ENCODE measurements around the gene ADGRF4.

The ADGRF4 gene

GRCh38 chr6:47672816-47673215 is 25.6 kb upstream of the ADGRF4 start:
- in situ Hi-C loops (cut with MboI; ENCODE audit: low sequenced_read_pairs), result no loop called here
- Histone ChIP-seq H3K27me3 (ENCODE audit: low read depth) (no peaks in the 10 kb centered on the region), H3K4me1 (peaks cover 15% of the 10 kb centered on the region)

DNA sequence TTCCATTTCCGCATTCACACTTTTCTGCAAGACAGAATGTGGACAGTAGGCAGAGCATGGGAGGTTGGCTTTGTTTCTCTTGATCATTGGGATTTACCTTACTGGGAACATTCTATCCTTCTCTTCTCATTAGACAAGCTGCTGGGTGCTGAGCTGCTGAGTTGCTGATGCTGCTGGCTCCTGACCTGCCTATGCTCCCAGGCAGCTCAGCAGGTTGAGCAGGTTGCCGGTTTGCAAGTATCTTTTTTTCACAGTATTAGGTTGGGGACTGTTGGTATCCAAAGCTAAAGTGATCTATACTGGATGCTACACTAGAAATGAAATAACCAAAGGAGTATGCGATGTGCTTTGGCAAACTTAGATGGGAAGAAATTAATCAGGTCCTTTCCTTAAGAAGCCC is 23.7 kb upstream of the ADGRF4 start:
- peaks cover 6% of the 10 kb centered on the region for H3K4me1 ChIP-seq
- in situ Hi-C loops (cut with MboI; ENCODE audit: low sequenced_read_pairs), result no loop called here
- no peaks in the 10 kb centered on the region for H3K36me3 ChIP-seq (replicated peaks)
- no peak for DNase-seq (ENCODE audit: low spot score in 2 of 2)
- H3K27me3 ChIP-seq (ENCODE audit: low read depth), result no peaks in the 10 kb centered on the region
- H3K9me3 ChIP-seq, result no peaks in the 10 kb centered on the region
- no peak overlapping the region for H3K4me3 ChIP-seq

More at GRCh38 chr6:47672816-47673215, 25.6 kb upstream of the ADGRF4 start:
- H3K9me3 ChIP-seq, result no peaks in the 10 kb centered on the region
- no peak overlapping the region for H3K4me3 ChIP-seq
- no peaks in the 10 kb centered on the region for H3K36me3 ChIP-seq (replicated peaks)
- DNase-seq (ENCODE audit: low spot score in 2 of 2), result no peak

- DNase-seq (ENCODE audit: low spot score in 2 of 2), result no peak
- H3K9me3 ChIP-seq, result no peaks in the 10 kb centered on the region
- in situ Hi-C loops (cut with MboI; ENCODE audit: low sequenced_read_pairs), result no loop called here
- no peaks in the 10 kb centered on the region for H3K4me1 ChIP-seq
- no peak overlapping the region for H3K4me3 ChIP-seq
- H3K36me3 ChIP-seq (replicated peaks), result no peaks in the 10 kb centered on the region
- no peaks in the 10 kb centered on the region for H3K27me3 ChIP-seq (ENCODE audit: low read depth)
These were observed 20.8 kb upstream of the ADGRF4 start for GRCh38 chr6:47677381-47678100.

DNA sequence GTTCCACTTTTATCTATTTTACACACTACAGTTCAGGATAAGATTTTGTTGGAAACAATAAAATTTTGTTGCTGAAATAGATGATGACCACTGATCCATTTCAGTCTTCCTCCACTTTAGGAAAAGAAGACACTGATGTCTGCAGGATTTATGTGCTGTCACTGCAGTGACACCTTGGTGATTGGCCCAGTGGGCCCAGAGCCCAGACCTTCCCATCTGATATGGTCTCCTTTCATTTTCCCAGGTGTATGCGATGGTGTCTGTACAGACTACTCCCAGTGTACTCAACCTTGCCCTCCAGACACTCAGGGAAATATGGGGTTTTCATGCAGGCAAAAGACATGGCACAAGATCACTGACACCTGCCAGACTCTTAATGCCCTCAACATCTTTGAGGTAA is 19.6 kb upstream of the ADGRF4 start:
- DNase-seq (ENCODE audit: low spot score in 2 of 2), result no peak
- in situ Hi-C loops (cut with MboI; ENCODE audit: low sequenced_read_pairs), result no loop called here
- H3K9me3 ChIP-seq, result no peaks in the 10 kb centered on the region
- H3K4me3 ChIP-seq, result no peak overlapping the region
- H3K27me3 ChIP-seq (ENCODE audit: low read depth), result no peaks in the 10 kb centered on the region
- H3K4me1 ChIP-seq, result no peaks in the 10 kb centered on the region
- no peaks in the 10 kb centered on the region for H3K36me3 ChIP-seq (replicated peaks)

GRCh38 chr6:47679322-47679906 is 19.0 kb upstream of the ADGRF4 start:
- H3K27me3 ChIP-seq (ENCODE audit: low read depth), result no peaks in the 10 kb centered on the region
- in situ Hi-C loops (cut with MboI; ENCODE audit: low sequenced_read_pairs), result no loop called here
- H3K4me1 ChIP-seq, result no peaks in the 10 kb centered on the region
- no peaks in the 10 kb centered on the region for H3K9me3 ChIP-seq
- no peaks in the 10 kb centered on the region for H3K36me3 ChIP-seq (replicated peaks)
- no peak overlapping the region for H3K4me3 ChIP-seq
- no peak for DNase-seq (ENCODE audit: low spot score in 2 of 2)

GRCh38 chr6:47680051-47680450 is 18.3 kb upstream of the ADGRF4 start:
- DNase-seq (ENCODE audit: low spot score in 2 of 2), result no peak
- no peaks in the 10 kb centered on the region for H3K4me1 ChIP-seq
- H3K27me3 ChIP-seq (ENCODE audit: low read depth), result no peaks in the 10 kb centered on the region
- no peak overlapping the region for H3K4me3 ChIP-seq
- no peaks in the 10 kb centered on the region for H3K36me3 ChIP-seq (replicated peaks)
- H3K9me3 ChIP-seq, result no peaks in the 10 kb centered on the region
- in situ Hi-C loops (cut with MboI; ENCODE audit: low sequenced_read_pairs), result no loop called here

DNA sequence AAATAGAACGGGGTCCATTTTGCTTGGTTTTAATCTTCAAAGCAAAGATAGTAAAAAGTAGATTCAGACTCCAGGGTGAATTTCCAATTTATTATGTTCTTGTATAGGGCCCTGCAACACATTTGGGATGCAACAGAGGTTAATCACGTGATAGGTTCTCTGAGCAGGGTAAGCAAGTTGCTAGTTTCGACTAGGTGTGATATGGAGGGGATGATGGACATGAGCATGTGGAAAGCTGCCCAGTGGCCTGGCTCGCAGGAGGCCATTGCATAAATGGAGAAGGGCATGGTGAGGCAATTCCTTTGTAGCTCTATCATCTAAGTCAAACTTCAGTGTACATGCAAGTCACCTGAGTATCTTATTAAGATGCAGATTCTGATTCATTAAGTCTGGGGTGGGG is 17.7 kb upstream of the ADGRF4 start:
- H3K4me3 ChIP-seq, result no peak overlapping the region
- in situ Hi-C loops (cut with MboI; ENCODE audit: low sequenced_read_pairs), result no loop called here
- no peaks in the 10 kb centered on the region for H3K9me3 ChIP-seq
- H3K4me1 ChIP-seq, result no peaks in the 10 kb centered on the region
- no peak for DNase-seq (ENCODE audit: low spot score in 2 of 2)
- H3K27me3 ChIP-seq (ENCODE audit: low read depth), result no peaks in the 10 kb centered on the region
- H3K36me3 ChIP-seq (replicated peaks), result no peaks in the 10 kb centered on the region

DNA sequence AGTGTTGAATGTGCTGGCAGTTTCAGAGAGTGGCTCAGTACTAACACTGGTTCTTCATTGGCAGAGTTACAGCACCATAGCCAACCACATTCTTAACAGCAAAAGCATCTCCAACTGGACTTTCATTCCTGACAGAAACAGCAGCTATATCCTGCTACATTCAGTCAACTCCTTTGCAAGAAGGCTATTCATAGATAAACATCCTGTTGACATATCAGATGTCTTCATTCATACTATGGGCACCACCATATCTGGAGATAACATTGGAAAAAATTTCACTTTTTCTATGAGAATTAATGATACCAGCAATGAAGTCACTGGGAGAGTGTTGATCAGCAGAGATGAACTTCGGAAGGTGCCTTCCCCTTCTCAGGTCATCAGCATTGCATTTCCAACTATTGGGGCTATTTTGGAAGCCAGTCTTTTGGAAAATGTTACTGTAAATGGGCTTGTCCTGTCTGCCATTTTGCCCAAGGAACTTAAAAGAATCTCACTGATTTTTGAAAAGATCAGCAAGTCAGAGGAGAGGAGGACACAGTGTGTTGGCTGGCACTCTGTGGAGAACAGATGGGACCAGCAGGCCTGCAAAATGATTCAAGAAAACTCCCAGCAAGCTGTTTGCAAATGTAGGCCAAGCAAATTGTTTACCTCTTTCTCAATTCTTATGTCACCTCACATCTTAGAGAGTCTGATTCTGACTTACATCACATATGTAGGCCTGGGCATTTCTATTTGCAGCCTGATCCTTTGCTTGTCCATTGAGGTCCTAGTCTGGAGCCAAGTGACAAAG is 17.0 kb upstream of the ADGRF4 start:
- Histone ChIP-seq H3K9me3 (no peaks in the 10 kb centered on the region), H3K36me3 (replicated peaks) (no peaks in the 10 kb centered on the region), H3K27me3 (ENCODE audit: low read depth) (no peaks in the 10 kb centered on the region), H3K4me3 (no peak overlapping the region), H3K4me1 (no peaks in the 10 kb centered on the region)
- in situ Hi-C loops (cut with MboI; ENCODE audit: low sequenced_read_pairs), result no loop called here
- no peak for DNase-seq (ENCODE audit: low spot score in 2 of 2)

DNA sequence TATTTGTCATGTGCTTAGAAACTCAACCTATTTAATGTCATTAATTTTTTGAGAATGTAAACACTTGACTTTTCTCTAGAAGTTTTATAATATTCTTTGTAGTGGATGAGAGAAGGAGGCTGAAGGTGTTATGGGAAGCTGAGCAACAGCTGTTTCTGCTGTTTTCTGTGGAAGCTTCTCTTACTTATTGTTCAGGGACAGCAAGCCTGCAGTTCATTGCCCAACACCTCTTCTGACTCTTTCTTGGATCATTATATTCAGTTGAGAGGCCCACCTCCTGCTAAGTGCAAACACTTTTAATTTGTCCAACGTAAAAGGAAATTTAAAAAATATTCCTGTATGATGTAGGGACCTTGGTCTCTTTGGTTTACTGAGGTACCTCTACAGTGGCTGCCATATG is 12.0 kb upstream of the ADGRF4 start:
- no peak for DNase-seq (ENCODE audit: low spot score in 2 of 2)
- H3K36me3 ChIP-seq (replicated peaks), result no peaks in the 10 kb centered on the region
- H3K27me3 ChIP-seq (ENCODE audit: low read depth), result no peaks in the 10 kb centered on the region; the same call in 1 of the 2 replicates
- no peaks in the 10 kb centered on the region for H3K9me3 ChIP-seq
- no peaks in the 10 kb centered on the region for H3K4me1 ChIP-seq
- in situ Hi-C loops (cut with MboI; ENCODE audit: low sequenced_read_pairs), result no loop called here
- no peak overlapping the region for H3K4me3 ChIP-seq

DNA sequence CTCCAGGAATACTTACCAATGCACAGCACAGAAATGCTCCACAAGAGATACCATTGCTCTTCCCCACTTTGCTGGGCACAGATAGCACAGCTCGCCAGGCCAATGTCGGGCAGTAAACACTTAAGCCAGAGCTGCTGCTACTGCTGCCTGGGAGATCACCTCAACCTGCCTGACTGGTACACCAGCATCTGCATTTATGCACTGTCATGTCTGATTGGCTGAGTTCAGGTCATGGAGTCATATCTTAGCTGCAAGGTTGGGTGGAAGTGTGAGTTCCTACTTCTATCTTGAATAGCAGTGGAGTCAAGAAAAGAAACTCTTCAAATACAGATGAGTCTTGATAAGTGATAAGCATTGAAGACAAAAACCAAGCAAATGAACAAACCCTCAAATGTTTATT is 10.9 kb upstream of the ADGRF4 start:
- no peaks in the 10 kb centered on the region for H3K9me3 ChIP-seq
- no peaks in the 10 kb centered on the region; the same call in 1 of the 2 replicates for H3K27me3 ChIP-seq (ENCODE audit: low read depth)
- no peaks in the 10 kb centered on the region for H3K4me1 ChIP-seq
- H3K4me3 ChIP-seq, result no peak overlapping the region
- in situ Hi-C loops (cut with MboI; ENCODE audit: low sequenced_read_pairs), result no loop called here
- DNase-seq (ENCODE audit: low spot score in 2 of 2), result no peak
- no peaks in the 10 kb centered on the region for H3K36me3 ChIP-seq (replicated peaks)

DNA sequence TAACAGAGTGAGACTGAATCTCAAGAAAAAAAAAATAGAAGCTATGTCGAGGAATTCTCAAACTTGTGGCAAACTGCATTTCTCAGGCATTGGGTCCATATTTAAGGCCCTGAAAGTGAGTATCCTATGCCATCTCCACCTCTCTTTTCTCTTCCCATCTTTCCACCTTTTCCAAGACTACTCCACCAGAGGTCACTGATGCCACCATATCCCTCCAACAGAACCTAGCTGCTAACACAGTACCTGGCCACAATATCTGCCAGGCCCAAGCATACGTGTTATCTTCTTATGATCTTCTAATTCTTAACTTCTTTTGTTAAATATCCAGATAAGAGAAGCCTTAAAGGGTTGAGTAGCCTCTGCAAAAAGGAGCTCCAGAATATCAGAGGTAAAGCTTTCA is 8.2 kb upstream of the ADGRF4 start:
- Histone ChIP-seq H3K36me3 (replicated peaks) (no peaks in the 10 kb centered on the region), H3K4me3 (no peak overlapping the region), H3K9me3 (no peaks in the 10 kb centered on the region), H3K27me3 (ENCODE audit: low read depth) (no peaks in the 10 kb centered on the region; the same call in 1 of the 2 replicates), H3K4me1 (no peaks in the 10 kb centered on the region)
- in situ Hi-C loops (cut with MboI; ENCODE audit: low sequenced_read_pairs), result no loop called here
- DNase-seq (ENCODE audit: low spot score in 2 of 2), result no peak

GRCh38 chr6:47690791-47691190 is 7.6 kb upstream of the ADGRF4 start:
- no peak for DNase-seq (ENCODE audit: low spot score in 2 of 2)
- in situ Hi-C loops (cut with MboI; ENCODE audit: low sequenced_read_pairs), result no loop called here
- no peaks in the 10 kb centered on the region for H3K4me1 ChIP-seq
- H3K9me3 ChIP-seq, result no peaks in the 10 kb centered on the region
- H3K4me3 ChIP-seq, result no peak overlapping the region
- no peaks in the 10 kb centered on the region for H3K36me3 ChIP-seq (replicated peaks)
- no peaks in the 10 kb centered on the region; the same call in 1 of the 2 replicates for H3K27me3 ChIP-seq (ENCODE audit: low read depth)

GRCh38 chr6:47697925-47698324 is 455 bp upstream of the ADGRF4 start:
- in situ Hi-C loops (cut with MboI; ENCODE audit: low sequenced_read_pairs), result no loop called here
- Histone ChIP-seq H3K27me3 (ENCODE audit: low read depth) (no peaks in the 10 kb centered on the region), H3K9me3 (no peaks in the 10 kb centered on the region), H3K4me1 (no peaks in the 10 kb centered on the region), H3K36me3 (replicated peaks) (no peaks in the 10 kb centered on the region), H3K4me3 (no peak overlapping the region)
- DNase-seq (ENCODE audit: low spot score in 2 of 2), result no peak

GRCh38 chr6:47700053-47700452 is 1.7 kb downstream of the ADGRF4 start:
- Histone ChIP-seq H3K9me3 (no peaks in the 10 kb centered on the region), H3K36me3 (replicated peaks) (no peaks in the 10 kb centered on the region), H3K27me3 (ENCODE audit: low read depth) (no peaks in the 10 kb centered on the region), H3K4me1 (no peaks in the 10 kb centered on the region), H3K4me3 (no peak overlapping the region)
- in situ Hi-C loops (cut with MboI; ENCODE audit: low sequenced_read_pairs), result no loop called here
- DNase-seq (ENCODE audit: low spot score in 2 of 2), result no peak
